Panc1 (cell line): ENCODE results near the gene ICE2.

Source experiments
- CTCF ChIP-seq: fragments of 450-650 bp; IDR thresholded peaks from 2 replicates; pipeline ENCODE4 v1.5.1; 2017; ENCODE audit warnings: mild to moderate bottlenecking
- POLR2AphosphoS5 ChIP-seq: IDR thresholded peaks from 2 replicates; pipeline ENCODE4 v1.6.1; 2012; ENCODE audit warnings: mild to moderate bottlenecking, low read depth, low read length, moderate library complexity

- TF ChIP-seq CTCF = no peak
- TF ChIP-seq POLR2AphosphoS5 = no peak
Measured at GRCh38 chr15:60512937-60513336, 34.0 kb upstream of the ICE2 start.
